SU-DHL-6 (cell line): ENCODE results near the gene GLI2.

Experiments
- EZH2phosphoT487 ChIP-seq: fragments of 200-600 bp; sonication (generic), shearing (Covaris generic); conservative IDR thresholded peaks from 2 replicates; pipeline ENCODE4 v1.6.1; 2018; ENCODE audit warnings: mild to moderate bottlenecking, antibody characterized with exemption, low read length, moderate library complexity, mixed read lengths
- TF ChIP-seq, protein P1 (sequence below): fragments of 200-600 bp; sonication (generic); IDR thresholded peaks from one replicate; pipeline ENCODE4 v1.5.1; 2017; ENCODE audit warnings: antibody characterized with exemption, mild to moderate bottlenecking, low read length, moderate library complexity; ENCODE audit not compliant: insufficient read depth, poor library complexity, severe bottlenecking

DNA sequence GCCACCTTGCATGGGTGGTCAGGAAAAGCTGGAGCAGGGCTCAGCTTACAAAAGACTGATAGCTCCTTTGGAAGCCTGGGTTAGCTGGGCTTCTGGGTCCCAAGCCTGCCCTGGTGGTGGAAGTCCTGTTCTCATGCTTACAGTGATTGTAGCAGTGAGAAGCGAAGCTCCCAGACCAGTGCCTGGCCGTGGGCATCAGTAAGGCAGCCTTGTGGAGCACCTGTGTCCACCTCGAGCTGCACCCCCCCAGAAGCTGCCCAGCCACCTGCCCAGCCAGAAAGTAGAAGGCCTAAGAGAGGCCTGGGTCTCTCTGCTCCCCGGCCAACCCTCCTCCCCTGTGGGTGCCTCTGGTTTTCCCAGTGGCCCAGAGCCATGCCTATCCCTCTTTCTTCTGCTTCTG, 10.5 kb downstream of the GLI2 start:
- TF ChIP-seq, protein P1, sequence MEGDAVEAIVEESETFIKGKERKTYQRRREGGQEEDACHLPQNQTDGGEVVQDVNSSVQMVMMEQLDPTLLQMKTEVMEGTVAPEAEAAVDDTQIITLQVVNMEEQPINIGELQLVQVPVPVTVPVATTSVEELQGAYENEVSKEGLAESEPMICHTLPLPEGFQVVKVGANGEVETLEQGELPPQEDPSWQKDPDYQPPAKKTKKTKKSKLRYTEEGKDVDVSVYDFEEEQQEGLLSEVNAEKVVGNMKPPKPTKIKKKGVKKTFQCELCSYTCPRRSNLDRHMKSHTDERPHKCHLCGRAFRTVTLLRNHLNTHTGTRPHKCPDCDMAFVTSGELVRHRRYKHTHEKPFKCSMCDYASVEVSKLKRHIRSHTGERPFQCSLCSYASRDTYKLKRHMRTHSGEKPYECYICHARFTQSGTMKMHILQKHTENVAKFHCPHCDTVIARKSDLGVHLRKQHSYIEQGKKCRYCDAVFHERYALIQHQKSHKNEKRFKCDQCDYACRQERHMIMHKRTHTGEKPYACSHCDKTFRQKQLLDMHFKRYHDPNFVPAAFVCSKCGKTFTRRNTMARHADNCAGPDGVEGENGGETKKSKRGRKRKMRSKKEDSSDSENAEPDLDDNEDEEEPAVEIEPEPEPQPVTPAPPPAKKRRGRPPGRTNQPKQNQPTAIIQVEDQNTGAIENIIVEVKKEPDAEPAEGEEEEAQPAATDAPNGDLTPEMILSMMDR: no peak
- no peak for TF ChIP-seq EZH2phosphoT487
